A204.1 (cell line): ENCODE data around the gene TGFB3.
"Not testable (repeated sequence)": the region's sequence is repeated elsewhere in the genome, so short reads cannot be mapped to it uniquely, and the experiment has no call there.

Experiments used
- FAIRE-seq: peaks from 2 replicates; lab custom pipeline; 2012; peaks lifted over from hg19 to GRCh38; lab: Jason Lieb, UNC

Gene TGFB3

DNA sequence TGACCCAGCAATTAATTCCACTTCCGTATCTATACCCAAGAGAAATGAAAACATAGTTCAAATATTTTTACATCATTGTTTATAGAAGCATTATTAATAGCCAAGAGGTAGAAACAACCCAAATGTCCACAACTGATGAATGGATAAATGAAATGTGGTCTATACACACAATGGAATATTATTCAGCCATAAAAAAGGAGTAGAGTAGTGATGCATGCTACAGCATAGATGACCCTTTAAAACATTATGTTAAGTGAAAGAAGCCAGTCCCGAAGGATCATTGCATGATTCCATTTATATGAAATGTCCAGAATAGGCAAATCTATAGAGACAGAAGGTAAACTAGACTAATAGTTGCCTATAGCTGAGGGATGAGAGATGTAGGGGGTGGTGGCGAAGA is 29.3 kb downstream of the TGFB3 start:
- FAIRE-seq: no peak

DNA sequence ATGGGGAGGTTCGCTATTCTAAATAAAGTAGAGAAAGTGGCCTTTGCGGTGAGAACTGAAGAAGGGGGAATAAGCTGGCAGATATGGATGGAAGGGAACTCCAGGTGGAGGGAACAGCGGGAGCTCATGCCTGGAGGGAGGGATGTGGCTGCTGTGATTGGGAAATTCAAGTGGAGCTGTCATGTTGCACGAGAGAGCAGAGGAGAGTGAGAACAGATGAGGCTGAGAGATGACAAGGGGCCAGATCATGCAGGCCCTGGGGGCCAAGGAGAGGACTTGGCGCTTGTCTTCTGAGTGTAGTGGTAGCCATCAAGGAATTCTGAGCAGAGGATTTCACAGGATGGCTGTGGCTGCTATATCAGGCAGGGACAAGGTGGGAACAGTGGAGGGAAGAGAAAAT is 35.0 kb downstream of the TGFB3 start:
- no peak for FAIRE-seq

DNA sequence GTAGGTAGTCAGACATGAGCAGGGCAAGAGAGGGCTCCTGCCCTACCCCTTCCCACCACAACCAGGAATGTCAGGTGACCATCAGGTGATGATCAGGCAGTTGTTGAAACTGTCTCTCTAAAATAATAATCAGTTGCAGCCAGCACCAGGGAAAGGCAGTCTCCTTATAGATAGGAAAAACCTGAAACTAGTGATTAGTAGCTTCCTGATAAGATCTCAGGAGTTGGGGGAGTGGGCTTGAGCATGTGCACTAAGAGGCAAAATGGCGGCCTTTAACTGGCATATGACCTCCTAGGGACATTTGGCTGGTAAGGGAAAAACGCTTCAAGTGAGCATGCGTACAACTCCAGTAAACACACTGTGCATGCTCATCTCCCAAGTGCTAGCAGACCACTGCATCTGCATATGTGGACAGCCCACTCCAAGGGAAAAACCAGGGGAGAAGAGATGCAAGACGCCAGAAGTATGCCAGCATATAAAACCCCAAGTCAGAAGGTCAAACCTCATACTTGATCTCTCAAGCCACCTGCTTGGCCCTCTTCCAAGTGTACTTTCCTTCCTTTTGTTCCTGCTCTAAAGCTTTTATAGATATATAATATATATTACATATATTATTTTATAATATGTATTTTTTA is 37.1 kb downstream of the TGFB3 start:
- FAIRE-seq: no peak

DNA sequence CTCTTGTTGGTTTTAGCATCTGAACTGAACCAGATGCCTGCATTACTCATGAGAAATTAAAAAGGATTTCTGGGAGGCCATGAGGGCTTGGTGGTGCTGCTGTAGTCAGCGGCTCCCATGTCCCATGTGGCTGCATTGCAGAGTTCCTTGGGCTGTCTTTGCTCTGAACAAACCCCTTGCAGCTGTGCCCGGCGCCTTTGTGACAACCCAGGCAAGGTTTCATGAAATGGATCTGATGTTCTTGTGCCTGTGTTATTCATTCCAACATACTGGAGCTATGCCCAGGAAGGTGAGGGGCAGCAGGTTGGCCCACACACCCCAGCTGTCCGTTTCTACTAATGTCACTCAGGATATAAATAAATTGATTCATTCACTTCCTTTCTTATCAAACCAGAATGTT is 40.8 kb downstream of the TGFB3 start:
- FAIRE-seq: no peak

DNA sequence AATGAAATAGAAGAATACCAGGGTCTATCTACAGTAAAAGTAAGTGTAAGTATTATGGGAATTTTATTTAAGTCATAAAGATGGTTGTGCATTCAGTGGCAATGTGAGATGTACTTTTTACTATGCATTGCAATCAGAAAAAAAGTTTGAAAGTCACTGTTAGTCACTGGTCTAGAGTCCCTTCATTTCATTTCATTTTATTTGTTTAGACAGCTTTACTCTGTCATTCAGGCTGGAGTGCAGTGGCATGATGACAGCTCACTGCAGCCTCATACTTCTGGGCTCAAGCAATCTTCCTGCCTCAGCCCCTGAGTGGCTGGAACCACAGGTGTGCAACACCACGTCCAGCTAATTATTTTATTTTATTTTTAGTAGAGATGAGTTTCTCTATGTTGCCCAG is 42.6 kb downstream of the TGFB3 start:
- no peak for FAIRE-seq

DNA sequence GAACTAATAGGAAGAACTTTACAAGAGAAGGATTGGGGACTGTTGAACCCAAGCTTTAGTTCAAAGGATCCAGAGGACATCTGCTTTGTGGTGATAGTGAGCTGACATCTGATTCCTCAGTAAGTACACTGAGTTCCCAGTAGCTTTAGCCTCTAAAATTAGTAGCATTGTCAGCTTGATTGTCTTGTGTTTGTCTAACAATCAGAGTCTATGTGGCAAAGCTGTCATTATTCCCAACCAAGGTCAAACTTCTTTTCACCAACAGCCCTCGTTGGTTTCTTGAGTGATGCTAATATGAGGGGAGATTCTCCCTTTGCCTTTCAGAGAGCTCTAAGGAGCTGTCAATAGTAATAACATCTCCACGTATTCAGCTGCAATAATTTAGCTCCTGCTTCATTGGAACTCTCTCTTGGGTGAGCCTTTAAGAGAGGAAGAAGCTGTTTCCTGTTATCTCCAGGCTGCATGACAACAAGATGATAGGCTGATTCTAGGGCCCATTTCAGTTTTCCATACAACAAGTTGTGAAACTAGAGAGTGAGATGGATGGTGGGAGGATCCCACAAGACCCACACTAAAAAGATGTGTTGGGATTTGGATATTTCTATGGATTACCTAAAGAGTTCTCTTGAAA is 46.7 kb downstream of the TGFB3 start:
- FAIRE-seq: no peak

DNA sequence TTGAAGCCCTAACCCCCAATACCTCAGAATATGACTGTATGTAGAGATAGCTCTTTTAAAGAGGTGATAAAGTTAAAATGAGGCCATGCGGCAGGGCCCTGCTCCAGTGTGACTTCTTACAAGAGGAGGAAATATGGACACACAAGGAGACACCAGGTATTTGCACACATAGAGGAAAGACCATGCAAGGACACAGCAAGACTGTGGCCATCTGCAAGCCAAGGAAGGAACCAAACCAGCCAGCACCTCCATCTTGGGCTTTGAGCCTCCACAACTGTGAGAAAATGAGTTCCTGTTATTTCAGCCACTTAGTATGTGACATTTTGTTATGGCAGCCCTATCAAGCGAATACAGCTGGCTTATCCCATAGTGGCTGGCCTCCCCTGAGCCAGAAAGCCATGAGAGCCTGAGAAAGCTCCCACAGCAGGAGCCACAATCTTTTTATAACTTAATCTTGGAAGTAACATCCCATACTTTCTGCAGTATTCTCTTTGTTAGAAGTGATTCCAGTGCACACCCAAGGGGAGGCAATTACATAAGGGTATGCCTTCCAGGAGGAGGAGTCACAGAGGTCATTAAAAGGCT is 48.0 kb downstream of the TGFB3 start:
- no peak for FAIRE-seq

DNA sequence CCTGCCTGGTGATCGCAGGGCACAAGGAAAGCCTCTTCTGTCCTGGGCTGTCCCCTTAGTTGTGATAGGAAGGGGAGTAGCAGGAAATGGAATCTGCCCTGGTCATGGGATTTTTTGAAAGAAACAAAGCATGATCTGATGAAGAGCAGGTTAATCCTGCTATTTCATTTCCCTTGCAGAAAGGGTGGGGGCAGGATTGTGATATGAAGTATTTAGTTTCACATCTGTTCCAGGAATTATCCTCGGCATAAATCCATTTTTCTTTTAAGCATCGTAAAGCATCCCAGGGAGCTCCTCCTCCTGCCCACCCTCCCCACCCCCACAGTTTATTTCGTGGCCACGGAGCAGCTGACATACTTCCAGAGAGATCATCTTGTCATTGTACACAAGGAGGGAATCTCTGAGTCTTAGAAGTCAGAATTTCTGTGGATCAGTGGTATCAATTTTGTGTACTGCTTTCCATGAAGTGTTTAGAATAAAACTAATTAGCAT is 53.1 kb downstream of the TGFB3 start:
- FAIRE-seq: no peak

DNA sequence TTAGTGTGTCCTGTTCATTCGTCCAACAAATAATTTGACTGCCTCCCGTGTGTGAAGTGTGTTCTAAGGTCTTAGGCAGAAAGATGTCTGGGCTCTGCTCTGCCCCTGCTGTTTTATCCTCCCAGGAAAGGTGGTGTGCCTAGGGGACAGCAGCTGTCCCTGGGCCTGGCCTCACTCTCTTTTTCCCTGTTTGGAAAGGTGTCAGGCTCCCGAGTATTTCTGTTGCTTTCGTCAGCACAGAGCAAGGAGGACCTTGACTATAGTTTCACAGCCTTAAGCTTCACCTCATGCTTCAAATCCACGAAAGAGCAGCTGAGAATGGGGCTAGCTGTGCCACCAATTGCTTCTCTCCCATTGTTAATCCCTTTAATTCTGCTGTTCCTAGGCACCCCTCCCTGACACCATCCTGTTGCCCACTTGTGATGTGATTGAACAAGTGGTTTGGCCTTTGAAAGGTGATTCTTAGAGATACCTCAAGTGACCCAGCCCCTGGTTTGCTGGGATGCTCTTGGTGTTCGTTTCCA is 54.2 kb downstream of the TGFB3 start:
- FAIRE-seq: no peak

DNA sequence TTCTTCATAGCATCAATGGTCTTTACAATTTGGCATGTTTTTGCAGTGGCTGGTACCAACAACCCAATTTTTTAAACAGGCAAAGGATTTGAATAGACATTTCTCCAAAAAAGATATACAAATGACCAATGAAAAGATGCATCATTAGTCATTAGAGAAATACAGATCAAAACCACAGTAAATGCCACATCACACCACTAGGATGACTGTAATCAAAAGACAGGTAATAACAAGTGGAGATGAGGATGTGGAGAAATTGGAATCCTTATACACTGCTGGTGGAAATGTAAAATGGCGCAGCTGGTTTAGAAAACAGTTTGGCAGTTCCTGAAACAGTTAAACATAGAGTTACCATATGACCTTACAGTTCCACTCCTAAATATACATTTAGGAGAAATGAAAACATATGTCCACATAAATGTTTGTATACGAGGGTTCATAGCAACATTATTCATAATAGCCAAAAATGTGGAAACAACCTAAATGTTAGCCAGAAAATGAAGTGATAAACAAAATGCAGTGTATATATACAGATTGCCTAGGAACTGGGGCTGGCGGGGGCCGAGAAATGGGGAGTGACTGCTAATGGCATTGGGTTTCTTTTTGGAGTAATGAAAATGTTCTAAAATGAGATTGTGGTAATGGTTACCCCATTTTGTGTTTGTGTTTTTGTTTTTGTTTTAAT is 55.2 kb downstream of the TGFB3 start:
- FAIRE-seq: no peak

DNA sequence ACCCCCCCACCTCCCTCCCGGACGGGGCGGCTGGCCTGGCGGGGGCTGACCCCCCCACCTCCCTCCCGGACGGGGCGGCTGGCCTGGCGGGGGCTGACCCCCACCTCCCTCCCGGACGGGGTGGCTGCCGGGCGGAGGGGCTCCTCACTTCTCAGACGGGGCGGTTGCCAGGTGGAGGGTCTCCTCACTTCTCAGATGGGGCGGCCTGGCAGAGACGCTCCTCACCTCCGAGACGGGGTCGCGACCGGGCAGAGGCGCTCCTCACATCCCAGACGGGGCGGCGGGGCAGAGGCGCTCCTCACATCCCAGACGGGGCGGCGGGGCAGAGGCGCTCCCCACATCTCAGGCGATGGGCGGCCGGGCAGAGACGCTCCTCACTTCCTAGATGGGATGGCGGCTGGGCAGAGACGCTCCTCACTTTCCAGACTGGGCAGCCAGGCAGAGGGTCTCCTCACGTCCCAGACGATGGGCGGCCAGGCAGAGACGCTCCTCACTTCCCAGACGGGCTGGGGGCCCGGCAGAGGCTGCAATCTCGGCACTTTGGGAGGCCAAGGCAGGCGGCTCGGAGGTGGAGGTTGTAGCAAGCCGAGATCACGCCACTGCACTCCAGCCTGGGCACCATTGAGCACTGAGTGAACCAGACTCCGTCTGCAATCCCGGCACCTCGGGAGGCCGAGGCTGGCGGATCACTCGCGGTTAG is 56.5 kb downstream of the TGFB3 start:
- not testable (repeated sequence) for FAIRE-seq

DNA sequence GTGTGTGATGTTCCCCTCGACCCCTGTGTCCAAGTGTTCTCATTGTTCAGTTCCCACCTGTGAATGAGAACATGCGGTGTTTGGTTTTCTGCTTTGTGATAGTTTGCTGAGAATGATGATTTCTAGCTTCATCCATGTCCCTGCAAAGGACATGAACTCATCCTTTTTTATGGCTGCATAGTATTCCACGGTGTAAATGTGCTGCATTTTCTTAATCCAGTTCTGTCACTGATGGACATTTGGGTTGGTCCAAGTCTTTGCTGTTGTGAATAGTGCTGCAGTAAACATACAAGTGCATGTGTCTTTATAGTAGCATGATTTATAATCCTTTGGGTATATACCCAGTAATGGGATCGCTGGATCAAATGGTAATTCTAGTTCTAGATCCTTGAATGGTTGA is 61.4 kb downstream of the TGFB3 start:
- not testable (repeated sequence) for FAIRE-seq

DNA sequence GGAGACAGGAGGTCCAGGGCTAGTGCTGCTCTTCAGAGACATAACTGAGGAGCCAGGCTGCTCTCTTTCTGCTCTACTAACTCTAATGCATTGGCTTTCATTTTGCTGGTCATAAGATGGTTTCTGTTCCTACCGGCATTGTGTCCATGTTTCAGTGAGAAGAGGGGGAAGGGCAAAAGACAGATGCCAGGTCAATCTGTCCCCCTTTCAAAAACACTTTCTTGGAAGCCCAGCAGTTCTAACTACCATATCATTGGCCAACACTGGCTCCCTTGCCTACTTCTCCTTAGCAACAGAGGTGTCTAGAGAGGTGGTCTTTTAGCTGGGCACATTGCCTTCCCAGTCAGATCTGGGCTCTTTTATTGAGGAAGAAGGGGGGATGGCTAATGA is 63.9 kb downstream of the TGFB3 start:
- FAIRE-seq: no peak

DNA sequence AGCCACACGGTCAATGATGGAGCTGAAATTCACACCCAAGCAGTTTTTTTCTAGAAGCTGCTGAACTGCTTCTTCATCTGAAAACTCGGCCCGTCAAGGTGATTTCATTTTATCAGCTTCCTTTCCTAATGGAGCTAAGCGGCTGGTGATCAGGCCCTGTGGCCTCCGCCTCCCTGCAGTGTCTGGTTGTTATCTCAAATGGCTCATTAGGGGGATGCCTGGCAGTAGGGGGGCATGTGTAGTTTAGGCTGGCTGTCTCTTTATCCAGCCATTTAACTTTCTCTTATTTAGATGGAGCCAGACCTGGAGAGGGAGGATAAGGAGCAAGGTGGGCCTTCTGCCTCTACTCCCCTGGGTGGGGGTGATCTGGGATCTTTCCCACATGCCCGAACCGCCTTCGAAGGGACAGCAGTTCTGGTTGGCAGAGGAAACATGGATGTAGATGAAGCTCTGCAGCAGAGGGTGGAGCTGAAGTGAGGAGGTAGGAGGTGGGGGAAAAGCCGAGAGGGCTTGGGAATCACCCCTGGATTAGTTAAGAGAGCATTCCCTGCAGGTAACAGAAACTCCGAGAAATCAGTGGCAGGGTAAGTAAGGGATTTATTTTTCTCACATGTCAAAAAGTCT is 64.4 kb downstream of the TGFB3 start:
- no peak for FAIRE-seq

DNA sequence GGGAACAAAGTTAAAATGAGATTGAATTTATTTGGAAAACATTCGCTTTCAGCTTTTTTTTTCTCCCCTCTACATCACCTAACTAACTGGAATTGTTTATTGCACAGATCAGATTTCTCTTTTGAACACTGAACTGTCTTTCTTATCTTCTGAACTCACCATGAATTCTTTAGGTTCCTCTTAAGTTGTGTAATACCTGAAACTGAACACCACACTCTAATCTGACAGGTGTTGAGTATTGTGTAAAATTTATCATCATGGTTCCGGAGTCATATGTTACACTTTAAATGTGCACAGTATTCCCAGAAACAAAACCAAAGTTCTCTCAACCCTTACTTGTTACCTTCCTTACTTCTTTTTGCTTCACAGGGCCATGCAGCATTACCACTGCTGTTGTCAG is 66.8 kb downstream of the TGFB3 start:
- no peak for FAIRE-seq

DNA sequence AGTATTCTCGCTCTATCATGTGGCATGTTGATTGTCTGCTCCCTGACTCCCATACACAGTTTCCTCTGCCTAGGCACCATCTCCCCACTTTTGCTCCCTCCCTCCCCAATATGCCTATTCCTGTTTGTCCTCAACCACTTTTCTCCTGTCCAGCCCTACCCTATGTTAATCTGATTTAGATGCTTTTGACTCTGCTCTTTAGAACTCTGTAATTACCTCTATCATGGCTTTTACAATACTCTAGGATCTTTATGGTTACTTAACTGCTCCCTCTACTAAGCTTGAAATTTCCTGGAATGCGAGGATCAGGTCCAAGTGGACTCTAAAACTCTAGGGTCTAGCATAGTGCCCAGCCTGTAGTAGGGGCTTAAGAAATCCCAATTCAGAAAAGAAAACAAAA is 68.6 kb downstream of the TGFB3 start:
- no peak for FAIRE-seq

DNA sequence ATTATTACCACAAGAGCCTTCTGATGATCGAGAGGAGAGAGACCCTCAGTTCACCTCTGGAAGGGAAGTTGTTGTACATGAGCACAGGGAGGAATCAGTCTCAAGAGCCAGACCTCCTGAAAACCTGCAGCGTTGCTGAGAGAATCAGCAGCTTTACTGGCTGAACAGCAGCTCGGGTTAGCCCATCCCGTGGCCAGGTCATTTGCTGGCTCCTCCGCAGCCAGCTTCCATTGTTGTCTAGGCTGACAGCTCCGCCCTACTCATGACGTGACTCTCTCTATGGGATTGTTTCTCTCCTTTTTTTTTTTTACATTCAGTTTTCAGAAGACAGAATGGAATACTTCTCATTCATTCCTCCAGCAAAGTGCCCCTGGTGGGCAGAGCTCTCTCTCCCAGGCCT is 69.9 kb downstream of the TGFB3 start:
- FAIRE-seq: no peak

DNA sequence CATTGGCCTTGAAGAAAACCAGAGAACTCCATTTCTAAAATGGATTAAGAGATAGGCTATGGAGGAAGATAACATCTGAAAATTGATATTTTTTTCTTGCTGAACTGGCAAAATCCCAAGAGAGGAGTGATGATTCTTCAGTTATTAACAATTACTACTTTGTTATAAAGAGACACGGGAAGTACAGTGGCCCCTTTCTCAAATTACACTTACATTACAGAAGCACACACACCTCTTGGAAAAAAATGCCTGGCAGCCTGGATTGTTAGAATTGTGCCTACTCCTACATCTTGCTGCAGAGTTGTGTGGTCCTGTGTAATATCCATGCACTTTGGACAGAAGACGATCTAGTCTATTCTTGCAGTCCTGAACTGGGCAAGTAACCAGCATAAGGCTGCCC is 71.7 kb downstream of the TGFB3 start:
- no peak for FAIRE-seq

DNA sequence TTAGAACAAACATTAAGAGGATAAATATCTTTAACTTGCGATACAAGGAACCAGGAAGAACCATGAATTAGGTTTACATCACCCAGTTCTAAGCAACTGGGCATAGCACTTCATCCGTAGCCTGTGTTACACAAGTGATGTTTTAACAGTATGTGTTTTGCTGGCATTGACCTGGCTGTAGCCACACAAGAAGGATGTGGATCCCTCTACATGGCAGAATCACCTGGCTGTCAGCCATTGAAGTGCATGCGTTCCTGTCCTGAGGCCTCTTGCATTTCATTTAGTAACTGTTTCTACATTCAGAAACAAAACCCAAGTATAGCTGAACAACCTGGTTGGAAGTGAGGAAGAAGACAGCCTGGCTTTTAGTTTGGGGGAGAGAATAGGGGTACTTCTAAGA is 72.2 kb downstream of the TGFB3 start:
- FAIRE-seq: no peak
